Lung (tissue), 12 donors: ENCODE data around the gene SNCAIP. TPM values are rescaled to one million over a fixed set of nuclear protein-coding genes. Genes with fewer than 3 reads are reported as not detected.
A peak's percentile ranks its signal among the peaks of the same experiment; 100 is the strongest.

Source experiments
- ATAC-seq: fragments of 200-7000 bp; cut with Tn5 transposase; one replicate; pipeline ENCODE4 v1.9.1; 2020; ENCODE audit warnings: moderate number of reproducible peaks; ENCODE audit not compliant: insufficient read depth, low FRiP score
- DNase-seq, 3 donors: peaks; one replicate each; pipeline ENCODE4 v3.0.0-alpha.2; 2013 to 2017
- H3K27ac ChIP-seq, 2 donors: one replicate each; pipeline ENCODE4 v1.5.1; 2013; ENCODE audit warnings: mild to moderate bottlenecking in 2 of 2, moderate library complexity in 2 of 2, control low read depth in 1 of 2, inconsistent platforms in 1 of 2, low read depth in 1 of 2, low read length in 1 of 2
- H3K27me3 ChIP-seq, 3 donors: one replicate each; pipeline ENCODE4 v1.5.1; 2013; ENCODE audit warnings: low read length in 2 of 3; ENCODE audit not compliant: control insufficient read depth in 3 of 3, insufficient read depth in 3 of 3
- H3K36me3 ChIP-seq, 4 donors: one replicate each; pipeline ENCODE4 v1.5.1; 2013; ENCODE audit warnings: low read length in 4 of 4, mild to moderate bottlenecking in 1 of 4, moderate library complexity in 1 of 4; ENCODE audit not compliant: control insufficient read depth in 4 of 4, insufficient read depth in 4 of 4
- H3K4me1 ChIP-seq, 5 donors: one replicate each; pipeline ENCODE4 v1.5.1; 2013; ENCODE audit warnings: low read length in 5 of 5, mild to moderate bottlenecking in 2 of 5, moderate library complexity in 1 of 5; ENCODE audit not compliant: control insufficient read depth in 5 of 5, insufficient read depth in 5 of 5
- H3K4me3 ChIP-seq: one replicate; pipeline ENCODE4 v1.5.1; 2013; ENCODE audit warnings: mild to moderate bottlenecking, control low read depth, moderate library complexity
- H3K9ac ChIP-seq, 2 donors: one replicate each; pipeline ENCODE4 v1.5.1; 2013; ENCODE audit warnings: low read length in 2 of 2, control low read depth in 1 of 2; ENCODE audit not compliant: insufficient read depth in 1 of 2
- H3K9me3 ChIP-seq, 4 donors: one replicate each; pipeline ENCODE4 v1.5.1; 2013; ENCODE audit warnings: low read length in 3 of 4, mild to moderate bottlenecking in 1 of 4, moderate library complexity in 1 of 4; ENCODE audit not compliant: control insufficient read depth in 4 of 4, insufficient read depth in 3 of 4
- WGBS, 2 donors: extraction: QIAGEN DNeasy Blood & Tissue Kit; methylation state at CpG; one replicate each; pipeline ENCODE4 v1.1.7; 2013; 5-methylcytosine and 5-hydroxymethylcytosine counted together
- polyA plus RNA-seq, 2 donors: library from polyadenylated mRNA; stranded (reverse); fragments of 200-250 nt; gene quantifications; one replicate each; pipeline ENCODE4 v1.2.1, GENCODE V29; 2013
- total RNA-seq, 2 donors: library from RNA; depleted of rRNA in 1 of 2; stranded (reverse); fragments of >200 nt in 1 of 2; gene quantifications; one replicate each; pipeline ENCODE4 v1.2.1, GENCODE V29; 2014 to 2021
- TF ChIP-seq, protein P1 (sequence below): IDR thresholded peaks from 2 replicates; pipeline ENCODE4 v1.5.1; 2012; ENCODE audit warnings: mild to moderate bottlenecking; ENCODE audit errors: control extremely low read depth, extremely low read depth
- donor health status: control.
- donor health status: control.
- donor health status: Bipolar disorder and iron deficiency.
- donor health status: healthy.
- donor health status: DM: yes; HTN: yes; CAD: no.

Gene SNCAIP
- total and polyA plus RNA-seq, 4 donors, result 1.4 to 25.7 (median 4.7) TPM

GRCh38 chr5:122500245-122501088 lies 188.4 kb downstream of the SNCAIP start:
- Histone ChIP-seq H3K9ac (peak overlapping the region in 1 of 2 donors; percentile 47), H3K4me1 (peaks cover 0 to 8% (median 2%) of the 10 kb centered on the region in 5 donors), H3K27me3 (no peaks in the 10 kb centered on the region), H3K27ac (peak overlapping the region in 1 of 2 donors; percentile 52), H3K9me3 (no peaks in the 10 kb centered on the region), H3K4me3 (peak overlapping the region; percentile 4), H3K36me3 (no peaks in the 10 kb centered on the region)
- TF ChIP-seq, protein P1, sequence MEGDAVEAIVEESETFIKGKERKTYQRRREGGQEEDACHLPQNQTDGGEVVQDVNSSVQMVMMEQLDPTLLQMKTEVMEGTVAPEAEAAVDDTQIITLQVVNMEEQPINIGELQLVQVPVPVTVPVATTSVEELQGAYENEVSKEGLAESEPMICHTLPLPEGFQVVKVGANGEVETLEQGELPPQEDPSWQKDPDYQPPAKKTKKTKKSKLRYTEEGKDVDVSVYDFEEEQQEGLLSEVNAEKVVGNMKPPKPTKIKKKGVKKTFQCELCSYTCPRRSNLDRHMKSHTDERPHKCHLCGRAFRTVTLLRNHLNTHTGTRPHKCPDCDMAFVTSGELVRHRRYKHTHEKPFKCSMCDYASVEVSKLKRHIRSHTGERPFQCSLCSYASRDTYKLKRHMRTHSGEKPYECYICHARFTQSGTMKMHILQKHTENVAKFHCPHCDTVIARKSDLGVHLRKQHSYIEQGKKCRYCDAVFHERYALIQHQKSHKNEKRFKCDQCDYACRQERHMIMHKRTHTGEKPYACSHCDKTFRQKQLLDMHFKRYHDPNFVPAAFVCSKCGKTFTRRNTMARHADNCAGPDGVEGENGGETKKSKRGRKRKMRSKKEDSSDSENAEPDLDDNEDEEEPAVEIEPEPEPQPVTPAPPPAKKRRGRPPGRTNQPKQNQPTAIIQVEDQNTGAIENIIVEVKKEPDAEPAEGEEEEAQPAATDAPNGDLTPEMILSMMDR, result peak; percentile 24
- DNase-seq (peak; percentile 79 to 94 (median 92)), ATAC-seq (no peak)
- 54 to 56% methylated on average over 12 of the region's 12 CpGs for WGBS, 2 donors

GRCh38 chr5:122501089-122501435 lies 189.0 kb downstream of the SNCAIP start:
- H3K9ac ChIP-seq, result no peak overlapping the region
- no peaks in the 10 kb centered on the region for H3K36me3 ChIP-seq
- WGBS, 2 donors, result 43 to 58% methylated on average over 2 of the region's 2 CpGs
- no peaks in the 10 kb centered on the region for H3K9me3 ChIP-seq
- TF ChIP-seq, protein P1, result no peak
- DNase-seq (peak in 1 of 3 donors; percentile 78), ATAC-seq (no peak)
- no peak overlapping the region for H3K27ac ChIP-seq
- no peak overlapping the region for H3K4me3 ChIP-seq
- H3K27me3 ChIP-seq, result no peaks in the 10 kb centered on the region
- peaks cover 0 to 8% (median 2%) of the 10 kb centered on the region in 5 donors for H3K4me1 ChIP-seq

DNA sequence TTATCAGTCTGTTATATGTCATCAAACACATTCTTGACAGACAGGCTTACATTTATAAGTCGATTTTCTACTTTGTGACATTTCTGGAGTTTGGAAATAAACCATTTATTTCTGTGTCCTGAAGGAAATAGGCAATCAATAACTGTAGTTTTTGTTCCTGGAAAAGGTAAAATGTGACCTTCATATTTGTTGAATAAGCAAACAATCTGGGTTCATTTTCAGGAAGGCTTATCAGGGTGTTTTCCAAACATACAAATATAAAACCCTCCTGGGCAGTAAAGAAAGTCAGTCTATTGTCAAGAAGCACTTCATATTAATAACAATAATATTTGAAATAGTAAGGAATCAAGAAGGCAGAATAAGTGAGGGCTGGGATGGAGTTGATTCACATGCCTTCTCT lies 195.0 kb downstream of the SNCAIP start:
- Histone ChIP-seq H3K27me3 (no peaks in the 10 kb centered on the region), H3K4me1 (peaks cover 0 to 4% (median 0%) of the 10 kb centered on the region in 5 donors), H3K9me3 (peaks cover 0 to 2% (median 0%) of the 10 kb centered on the region in 4 donors), H3K36me3 (no peaks in the 10 kb centered on the region), H3K4me3 (no peak overlapping the region), H3K9ac (no peak overlapping the region), H3K27ac (no peak overlapping the region)
- 43 to 55% methylated on average over 1 of the region's 1 CpG for WGBS, 2 donors
- TF ChIP-seq, protein P1, result no peak
- ATAC-seq, result no peak
- DNase-seq, result no peak
